Endodermal cell (in vitro differentiated cells): ENCODE data around the gene ZNF773. TPM values are rescaled to one million over a fixed set of nuclear protein-coding genes. Genes with fewer than 3 reads are reported as not detected.
A peak's percentile ranks its signal among the peaks of the same experiment; 100 is the strongest.
"Not testable (repeated sequence)": the region's sequence is repeated elsewhere in the genome, so short reads cannot be mapped to it uniquely, and the experiment has no call there.

Experiments
- DNase-seq: peaks from one replicate; pipeline ENCODE4 v3.0.0-alpha.2; 2017
- H3K27ac ChIP-seq: 2 replicates; pipeline ENCODE4 v1.5.1; 2013; ENCODE audit warnings: mild to moderate bottlenecking, low read depth, low read length, moderate library complexity
- H3K27me3 ChIP-seq: 2 replicates; pipeline ENCODE4 v1.6.1; 2013; ENCODE audit warnings: mild to moderate bottlenecking, low read length, moderate library complexity; ENCODE audit not compliant: insufficient read depth, control insufficient read depth, poor library complexity, severe bottlenecking
- H3K36me3 ChIP-seq: 2 replicates; pipeline ENCODE4 v1.7.0; 2013; ENCODE audit warnings: mild to moderate bottlenecking, low read length, moderate library complexity; ENCODE audit not compliant: control insufficient read depth, insufficient read depth
- H3K4me1 ChIP-seq: one replicate; pipeline ENCODE4 v1.7.0; 2013; ENCODE audit warnings: low read length; ENCODE audit not compliant: control insufficient read depth, insufficient read depth
- H3K4me3 ChIP-seq: 2 replicates; pipeline ENCODE4 v1.5.1; 2013; ENCODE audit warnings: mild to moderate bottlenecking, low read length, moderate library complexity
- H3K9ac ChIP-seq: 2 replicates; pipeline ENCODE4 v1.6.1; 2013; ENCODE audit warnings: mild to moderate bottlenecking, low read length, moderate library complexity; ENCODE audit not compliant: poor library complexity, severe bottlenecking; ENCODE audit errors: extremely low read depth
- H3K9me3 ChIP-seq: 2 replicates; pipeline ENCODE4 v1.6.1; 2013; ENCODE audit warnings: mild to moderate bottlenecking, low read length, moderate library complexity; ENCODE audit not compliant: control insufficient read depth
- H3K27ac Mint-ChIP-seq: 2 replicates; pipeline ENCODE4 v1.8.0; 2020; ENCODE audit warnings: mixed read lengths
- H3K27me3 Mint-ChIP-seq: 2 replicates; pipeline ENCODE4 v1.8.0; 2021; ENCODE audit warnings: mild to moderate bottlenecking, mixed read lengths; ENCODE audit not compliant: insufficient read depth
- H3K36me3 Mint-ChIP-seq: 2 replicates; pipeline ENCODE4 v1.8.0; 2020; ENCODE audit warnings: low read depth, mixed read lengths
- H3K4me1 Mint-ChIP-seq: 2 replicates; pipeline ENCODE4 v1.8.0; 2020; ENCODE audit warnings: mixed read lengths
- H3K4me3 Mint-ChIP-seq: 2 replicates; pipeline ENCODE4 v1.8.0; 2020; ENCODE audit warnings: mild to moderate bottlenecking, moderate library complexity, mixed read lengths
- H3K9me3 Mint-ChIP-seq: 2 replicates; pipeline ENCODE4 v1.8.0; 2020; ENCODE audit warnings: mild to moderate bottlenecking, mixed read lengths
- WGBS, 2 experiments: methylation state at CpG; one replicate each; pipeline versions ENCODE4 v1.1.5 to v1.1.7; 2013; ENCODE audit warnings: missing lambda C conversion rate in 2 of 2, mixed read lengths in 1 of 2; ENCODE audit not compliant: insufficient coverage in 1 of 2, insufficient read length in 1 of 2; 5-methylcytosine and 5-hydroxymethylcytosine counted together
- long read RNA-seq, 4 experiments: library from polyadenylated mRNA in 2 of 4; library from RNA in 1 of 4; library from capped mRNA in 1 of 4; stranded (forward) in 3 of 4; unstranded in 1 of 4; transcript quantifications; one replicate each; pipeline ENCODE4 v2.0.0, GENCODE V29; 2020 to 2021; ENCODE audit warnings: inconsistent platforms in 1 of 4
- polyA plus RNA-seq, 2 experiments: library from polyadenylated mRNA; stranded (reverse); fragments of 50-300 nt; gene quantifications; one replicate each; pipeline ENCODE4 v1.2.3, GENCODE V29; 2013
- total RNA-seq, 2 donors: library from RNA; stranded (reverse); fragmentation: NEBNext Ultra II Directional in 1 of 2; extraction: Animal tissue kit (Norgen Biotek cat#: 25700) in 1 of 2; gene quantifications; 2 replicates in 1 of 2; 3 replicates in 1 of 2; pipeline ENCODE4 v1.2.1, GENCODE V29; 2021
- TF ChIP-seq, protein P1 (sequence below): fragments of 200-600 bp; sonication (generic); conservative IDR thresholded peaks from 2 replicates; pipeline ENCODE4 v1.5.0; 2021; ENCODE audit warnings: antibody characterized with exemption, mild to moderate bottlenecking

Gene ZNF773
- 10 to 100 TPM in 1 of 2 donors, 1 to 10 TPM in 1; 7.9 to 12.4 TPM for total RNA-seq
- polyA plus RNA-seq (2013, experiment 1 of 2), result 8.3 TPM
- polyA plus RNA-seq (2013, experiment 2 of 2), result 7.8 TPM
- long read RNA-seq, experiment 1, partial matches to known transcripts, result 0 of 1 reads
- long read RNA-seq, experiment 1, other reads (novel, unspliced or antisense), result 0 of 1 reads
- long read RNA-seq, experiment 2, partial matches to known transcripts, result 0 of 13 reads
- long read RNA-seq, experiment 2, other reads (novel, unspliced or antisense), result 7 of 13 reads
- long read RNA-seq, experiment 3, transcript ZNF773-201 (4 exons, 2,206 nt), result minor isoform, 11 of 55 reads
- long read RNA-seq, experiment 3, transcript ZNF773-204 (4 exons, 2,019 nt), result major isoform, 37 of 55 reads
- long read RNA-seq, experiment 3, partial matches to known transcripts, result 0 of 55 reads
- long read RNA-seq, experiment 3, other reads (novel, unspliced or antisense), result 7 of 55 reads
- long read RNA-seq, experiment 4, partial matches to known transcripts, result 0 of 1 reads
- long read RNA-seq, experiment 4, other reads (novel, unspliced or antisense), result 0 of 1 reads

DNA sequence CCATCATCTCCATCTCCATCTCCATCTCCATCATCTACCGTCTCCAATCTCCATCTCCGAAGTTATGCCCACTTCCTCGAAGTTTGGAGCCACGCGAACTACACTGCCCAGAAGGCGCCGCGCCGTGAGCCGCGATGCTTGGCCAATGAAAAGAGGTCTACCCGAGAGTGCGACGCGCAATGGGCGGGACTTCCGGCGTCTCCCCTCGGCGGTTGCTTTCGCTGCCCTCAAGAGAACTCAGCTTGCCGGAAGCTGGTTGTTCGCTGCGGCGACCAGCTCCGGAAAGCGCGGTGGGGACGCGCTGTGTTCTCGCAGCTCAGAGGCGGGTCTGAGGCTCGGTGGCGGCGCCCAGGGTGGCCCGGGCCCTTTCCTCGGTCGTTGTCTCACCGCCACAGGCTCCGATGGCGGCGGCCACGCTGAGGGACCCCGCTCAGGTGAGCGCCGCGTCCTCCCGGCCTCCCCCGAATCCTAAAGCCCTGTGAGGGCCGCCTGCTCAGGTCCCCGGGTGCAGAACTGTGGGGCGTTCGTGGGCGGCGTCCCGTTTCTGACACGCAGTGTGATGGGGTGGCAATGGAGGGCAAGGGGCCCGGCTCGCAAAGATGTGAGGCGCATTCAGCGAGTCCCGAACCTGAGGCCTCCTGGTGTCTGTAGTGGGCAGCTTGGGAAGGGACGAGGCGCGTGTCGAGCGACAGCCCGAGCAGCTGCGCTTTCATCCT, at the start of gene ZNF773:
Gene ZNF773 (plus strand): TSS at position 259 of the 716 bp plus-strand sequence. CDS start 143 bp downstream, at position 402.
- H3K4me1 ChIP-seq, H3K4me1 Mint-ChIP-seq, H3K27ac ChIP-seq, H3K27me3 Mint-ChIP-seq, H3K27me3 ChIP-seq, H3K36me3 ChIP-seq, H3K9me3 ChIP-seq, H3K27ac Mint-ChIP-seq: not testable (repeated sequence)
- H3K9ac ChIP-seq, result peak within 1 kb of the TSS; percentile 34
- Mint-ChIP-seq H3K4me3 (peak within 1 kb of the TSS; percentile 58), H3K9me3 (peaks cover 46% of the 10 kb centered on the region), H3K36me3 (peaks cover 52% of the 10 kb centered on the region)
- 0 to 1% methylated on average over 23 to 56 of the region's 69 CpGs for WGBS, 2 experiments
- peak within 1 kb of the TSS; percentile 83 for H3K4me3 ChIP-seq
- peak; percentile 97 for DNase-seq

DNA sequence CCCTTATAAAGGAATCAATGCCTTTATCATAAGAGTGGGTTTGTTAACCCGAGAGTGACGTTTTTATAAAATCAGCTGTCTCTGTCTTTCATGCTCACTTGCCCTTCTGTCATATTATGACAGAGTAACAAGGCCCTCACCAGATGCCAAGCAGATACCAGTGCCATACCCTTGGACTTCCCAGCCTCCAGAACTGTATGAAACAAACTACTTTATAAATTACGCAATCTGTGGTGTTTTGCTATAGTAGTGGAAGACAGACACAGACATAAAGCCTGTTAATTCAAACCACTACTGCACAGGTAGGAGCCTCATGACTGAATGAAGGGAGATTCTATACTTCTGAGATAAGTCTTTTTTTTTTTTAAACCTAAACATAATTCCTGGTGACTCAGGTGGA, 47.4 kb upstream of the ZNF773 start:
- H3K4me3 Mint-ChIP-seq, result no peak overlapping the region
- H3K9ac ChIP-seq, result no peak overlapping the region
- H3K4me1 ChIP-seq, result no peaks in the 10 kb centered on the region
- no peak overlapping the region for H3K4me3 ChIP-seq
- H3K4me1 Mint-ChIP-seq, result no peaks in the 10 kb centered on the region
- 90 to 100% methylated on average over 2 to 3 of the region's 3 CpGs for WGBS, 2 experiments
- DNase-seq, result no peak
- H3K9me3 Mint-ChIP-seq, result peaks cover 15% of the 10 kb centered on the region
- H3K36me3 ChIP-seq, result peaks cover 7% of the 10 kb centered on the region
- H3K27me3 Mint-ChIP-seq, result no peaks in the 10 kb centered on the region
- H3K9me3 ChIP-seq, result peaks cover 12% of the 10 kb centered on the region
- peaks cover 19% of the 10 kb centered on the region for H3K36me3 Mint-ChIP-seq
- H3K27ac ChIP-seq, result no peak overlapping the region
- H3K27me3 ChIP-seq, result no peaks in the 10 kb centered on the region
- H3K27ac Mint-ChIP-seq, result no peak overlapping the region
- TF ChIP-seq, protein P1, sequence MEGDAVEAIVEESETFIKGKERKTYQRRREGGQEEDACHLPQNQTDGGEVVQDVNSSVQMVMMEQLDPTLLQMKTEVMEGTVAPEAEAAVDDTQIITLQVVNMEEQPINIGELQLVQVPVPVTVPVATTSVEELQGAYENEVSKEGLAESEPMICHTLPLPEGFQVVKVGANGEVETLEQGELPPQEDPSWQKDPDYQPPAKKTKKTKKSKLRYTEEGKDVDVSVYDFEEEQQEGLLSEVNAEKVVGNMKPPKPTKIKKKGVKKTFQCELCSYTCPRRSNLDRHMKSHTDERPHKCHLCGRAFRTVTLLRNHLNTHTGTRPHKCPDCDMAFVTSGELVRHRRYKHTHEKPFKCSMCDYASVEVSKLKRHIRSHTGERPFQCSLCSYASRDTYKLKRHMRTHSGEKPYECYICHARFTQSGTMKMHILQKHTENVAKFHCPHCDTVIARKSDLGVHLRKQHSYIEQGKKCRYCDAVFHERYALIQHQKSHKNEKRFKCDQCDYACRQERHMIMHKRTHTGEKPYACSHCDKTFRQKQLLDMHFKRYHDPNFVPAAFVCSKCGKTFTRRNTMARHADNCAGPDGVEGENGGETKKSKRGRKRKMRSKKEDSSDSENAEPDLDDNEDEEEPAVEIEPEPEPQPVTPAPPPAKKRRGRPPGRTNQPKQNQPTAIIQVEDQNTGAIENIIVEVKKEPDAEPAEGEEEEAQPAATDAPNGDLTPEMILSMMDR, result no peak

GRCh38 chr19:57465680-57466381, 33.9 kb upstream of the ZNF773 start:
- H3K27ac ChIP-seq, result no peak overlapping the region
- 68% methylated on average over 5 of the region's 5 CpGs for WGBS, 2 experiments
- peak; percentile 75 for DNase-seq
- H3K4me1 Mint-ChIP-seq, result no peaks in the 10 kb centered on the region
- TF ChIP-seq, protein P1, result peak; percentile 74
- peaks cover 42% of the 10 kb centered on the region for H3K36me3 Mint-ChIP-seq
- H3K9ac ChIP-seq, result no peak overlapping the region
- no peaks in the 10 kb centered on the region for H3K27me3 Mint-ChIP-seq
- H3K4me3 Mint-ChIP-seq, result no peak overlapping the region
- H3K9me3 Mint-ChIP-seq, result peaks cover 79% of the 10 kb centered on the region
- no peaks in the 10 kb centered on the region for H3K4me1 ChIP-seq
- no peak overlapping the region for H3K27ac Mint-ChIP-seq
- H3K36me3 ChIP-seq, result peaks cover 30% of the 10 kb centered on the region
- no peak overlapping the region for H3K4me3 ChIP-seq
- peaks cover 58% of the 10 kb centered on the region for H3K9me3 ChIP-seq
- H3K27me3 ChIP-seq, result no peaks in the 10 kb centered on the region
